HG03095 (cell line): ENCODE results near the gene WDR6.

Source experiments
- ATAC-seq: cut with Tn5 transposase; IDR thresholded peaks from one replicate; pipeline ENCODE4 v1.9.1; 2021; ENCODE audit warnings: moderate library complexity; ENCODE audit not compliant: unreplicated experiment

Gene WDR6

GRCh38 chr3:49015072-49015471 is 7.9 kb downstream of the WDR6 start:
- no peak for ATAC-seq

DNA sequence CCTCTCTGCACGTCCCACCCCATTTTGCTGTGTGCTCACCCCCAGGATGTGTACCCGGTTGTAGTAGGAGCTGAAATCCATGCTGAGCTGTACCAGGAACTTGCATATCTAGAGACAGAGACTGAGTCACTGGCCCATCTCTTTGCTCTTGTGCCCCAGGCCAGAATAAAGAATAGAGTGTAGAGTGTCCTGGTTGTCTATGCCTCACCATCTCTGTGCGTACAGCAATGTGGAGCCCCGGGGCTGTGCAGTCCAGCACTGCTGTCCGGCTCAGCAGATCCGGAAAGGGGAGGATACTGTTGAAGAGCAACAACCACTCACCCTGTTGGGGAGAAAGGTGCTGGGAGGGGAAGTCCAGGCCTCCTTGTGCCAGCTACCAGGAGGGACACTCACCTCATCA is 8.6 kb downstream of the WDR6 start:
- ATAC-seq = no peak

- ATAC-seq = no peak
Measured at GRCh38 chr3:49016414-49017228, 9.4 kb downstream of the WDR6 start.

- no peak for ATAC-seq
Measured at GRCh38 chr3:49017229-49017970, 10.2 kb downstream of the WDR6 start.

DNA sequence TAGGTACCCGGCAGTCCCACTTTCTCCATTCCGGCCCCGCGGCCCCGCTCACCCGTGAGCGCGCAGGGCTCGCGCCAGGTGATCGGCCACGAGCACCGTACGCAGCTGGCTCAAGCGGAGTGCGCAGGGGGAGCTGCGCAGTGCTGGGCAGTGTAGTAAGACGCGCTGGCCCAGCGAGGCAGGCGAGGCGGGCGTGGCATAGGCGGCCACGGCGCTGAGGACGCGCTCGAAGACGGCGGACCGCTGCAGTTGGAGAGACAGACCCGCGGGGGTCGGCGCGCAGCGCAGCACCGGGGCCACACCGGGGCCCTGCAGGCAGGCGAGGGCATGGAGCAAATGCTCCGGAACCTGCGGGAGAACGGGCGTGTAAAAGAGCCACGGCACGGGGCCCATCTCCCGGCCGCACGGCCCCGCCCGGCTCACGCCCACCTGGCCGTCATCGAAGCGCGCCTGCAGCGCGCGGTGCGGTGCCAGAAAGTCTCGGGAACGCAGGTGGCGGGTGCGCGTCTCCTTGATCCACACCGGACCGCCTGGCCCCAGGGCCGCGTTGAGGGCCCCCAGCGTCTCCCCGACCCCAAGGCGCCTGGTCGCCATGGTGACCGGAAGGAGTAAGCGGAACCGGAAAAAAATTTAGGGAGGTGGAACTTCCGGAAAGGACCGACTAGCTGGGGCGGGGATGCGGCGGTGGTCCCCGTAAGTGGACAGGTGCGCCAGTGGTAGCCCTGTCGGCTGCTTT is 10.9 kb downstream of the WDR6 start, which contains the start of gene DALRD3:
Gene DALRD3 (minus strand): TSS at position 610 of the 736 bp plus-strand sequence. CDS start 16 bp downstream, at position 594.
- ATAC-seq = peak; percentile 25

DNA sequence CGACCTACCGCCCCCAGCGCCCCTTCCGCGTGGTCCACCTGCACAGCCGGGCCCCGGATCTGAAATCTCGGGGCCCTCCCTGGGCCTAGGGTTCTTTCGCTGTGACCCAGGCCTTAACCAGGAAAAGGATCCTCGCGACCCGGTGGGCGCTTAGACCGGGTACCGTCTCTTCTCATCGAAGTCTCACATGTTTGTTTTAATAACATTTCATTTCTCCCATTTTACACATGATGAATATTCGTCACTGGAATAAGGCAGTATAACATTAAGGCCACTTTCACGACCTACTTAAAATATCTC is 11.5 kb downstream of the WDR6 start:
- ATAC-seq = no peak

- ATAC-seq = no peak
Measured at GRCh38 chr3:49019941-49020329, 12.7 kb downstream of the WDR6 start.

- ATAC-seq = peak; percentile 0
Measured at GRCh38 chr3:49020330-49021212, 13.4 kb downstream of the WDR6 start.

- peak; percentile 38 for ATAC-seq
Measured at GRCh38 chr3:49021213-49021812, 14.1 kb downstream of the WDR6 start.

- peak; percentile 48 for ATAC-seq
Measured at GRCh38 chr3:49021813-49022687, 14.9 kb downstream of the WDR6 start, which contains the start of gene NDUFAF3. Gene NDUFAF3, plus strand, starts transcription at chr3:49022121. Its CDS starts 24 bp downstream, at chr3:49022145.

DNA sequence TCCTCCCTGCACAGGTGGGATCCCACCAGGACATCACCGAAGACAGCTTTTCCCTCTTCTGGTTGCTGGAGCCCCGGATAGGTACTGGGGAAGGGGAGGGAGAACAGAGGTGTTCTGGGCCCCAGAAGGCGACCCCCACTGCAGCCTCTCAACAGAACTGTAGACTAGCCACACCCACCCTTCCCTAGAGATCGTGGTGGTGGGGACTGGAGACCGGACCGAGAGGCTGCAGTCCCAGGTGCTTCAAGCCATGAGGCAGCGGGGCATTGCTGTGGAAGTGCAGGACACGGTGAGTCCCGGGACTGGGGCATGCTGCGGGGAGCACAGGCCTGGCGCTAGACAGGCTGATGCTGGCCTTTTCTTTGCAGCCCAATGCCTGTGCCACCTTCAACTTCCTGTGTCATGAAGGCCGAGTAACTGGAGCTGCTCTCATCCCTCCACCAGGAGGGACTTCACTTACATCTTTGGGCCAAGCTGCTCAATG is 15.5 kb downstream of the WDR6 start:
- no peak for ATAC-seq

- ATAC-seq = no peak
Measured at GRCh38 chr3:49023775-49024174, 16.6 kb downstream of the WDR6 start.

- ATAC-seq = no peak
Measured at GRCh38 chr3:49024449-49024848, 17.3 kb downstream of the WDR6 start.

GRCh38 chr3:49025005-49025792 is 18.0 kb downstream of the WDR6 start:
- ATAC-seq = no peak

GRCh38 chr3:49025793-49026520 is 18.8 kb downstream of the WDR6 start:
- no peak for ATAC-seq

DNA sequence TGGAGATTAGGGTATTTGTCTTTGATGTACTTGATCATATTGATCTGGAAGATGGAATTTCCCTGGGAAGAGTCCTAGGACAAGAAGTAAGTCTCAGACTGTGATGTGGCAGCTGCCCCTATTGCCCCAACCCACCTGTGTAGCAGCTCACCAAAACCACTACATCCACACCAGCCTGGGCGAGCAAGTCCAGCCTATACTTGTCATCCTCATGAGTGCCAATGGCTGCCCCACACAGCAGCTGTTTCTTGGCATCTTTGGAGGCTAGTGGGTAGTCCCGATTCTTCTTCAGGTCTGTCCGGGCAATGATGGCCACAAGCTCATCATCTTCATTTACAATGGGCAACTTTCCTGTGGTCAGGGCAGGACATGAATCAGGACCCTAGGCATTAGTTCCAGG is 19.3 kb downstream of the WDR6 start:
- no peak for ATAC-seq

DNA sequence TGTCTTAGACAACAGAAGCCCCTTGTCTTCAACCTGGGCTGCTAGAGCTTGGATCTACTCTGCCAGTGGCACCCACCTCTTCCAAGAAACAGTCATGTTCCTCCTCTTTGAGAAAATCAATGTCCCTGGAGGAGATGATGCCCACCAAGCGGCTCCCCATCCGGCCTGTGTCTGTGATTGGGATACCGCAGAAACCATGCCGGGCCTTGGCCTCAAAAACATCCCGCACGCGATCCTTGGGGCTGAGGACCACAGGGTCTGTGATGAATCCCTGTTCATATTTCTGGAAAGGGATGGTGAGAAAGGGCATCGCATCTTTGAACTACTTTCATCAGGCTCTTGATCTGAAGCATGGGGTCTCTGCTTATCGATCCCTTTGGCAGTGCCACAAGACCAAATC is 20.4 kb downstream of the WDR6 start:
- ATAC-seq = no peak

DNA sequence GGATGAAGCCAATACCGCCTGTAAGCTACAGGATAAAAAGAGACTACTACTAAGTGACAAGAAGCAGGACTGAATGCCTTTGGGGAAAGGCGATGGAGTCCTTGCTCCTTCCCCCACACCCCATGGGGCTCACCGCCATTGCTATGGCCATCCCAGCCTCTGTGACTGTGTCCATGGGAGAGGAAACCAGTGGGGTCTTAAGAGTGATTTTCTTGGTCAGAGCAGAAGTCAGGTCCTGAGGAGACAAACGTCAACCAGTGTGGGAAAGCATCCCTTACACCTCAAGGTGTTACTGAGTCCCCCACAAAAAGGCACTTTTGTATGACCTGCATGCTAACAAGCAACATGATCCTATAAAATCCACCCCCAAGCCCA is 21.1 kb downstream of the WDR6 start:
- ATAC-seq = no peak
